ENCODE results near the gene NOM1.
A peak's percentile ranks its signal among the peaks of the same experiment; 100 is the strongest.
"Not testable (repeated sequence)": the region's sequence is repeated elsewhere in the genome, so short reads cannot be mapped to it uniquely, and the experiment has no call there.

Gene NOM1, protein sequence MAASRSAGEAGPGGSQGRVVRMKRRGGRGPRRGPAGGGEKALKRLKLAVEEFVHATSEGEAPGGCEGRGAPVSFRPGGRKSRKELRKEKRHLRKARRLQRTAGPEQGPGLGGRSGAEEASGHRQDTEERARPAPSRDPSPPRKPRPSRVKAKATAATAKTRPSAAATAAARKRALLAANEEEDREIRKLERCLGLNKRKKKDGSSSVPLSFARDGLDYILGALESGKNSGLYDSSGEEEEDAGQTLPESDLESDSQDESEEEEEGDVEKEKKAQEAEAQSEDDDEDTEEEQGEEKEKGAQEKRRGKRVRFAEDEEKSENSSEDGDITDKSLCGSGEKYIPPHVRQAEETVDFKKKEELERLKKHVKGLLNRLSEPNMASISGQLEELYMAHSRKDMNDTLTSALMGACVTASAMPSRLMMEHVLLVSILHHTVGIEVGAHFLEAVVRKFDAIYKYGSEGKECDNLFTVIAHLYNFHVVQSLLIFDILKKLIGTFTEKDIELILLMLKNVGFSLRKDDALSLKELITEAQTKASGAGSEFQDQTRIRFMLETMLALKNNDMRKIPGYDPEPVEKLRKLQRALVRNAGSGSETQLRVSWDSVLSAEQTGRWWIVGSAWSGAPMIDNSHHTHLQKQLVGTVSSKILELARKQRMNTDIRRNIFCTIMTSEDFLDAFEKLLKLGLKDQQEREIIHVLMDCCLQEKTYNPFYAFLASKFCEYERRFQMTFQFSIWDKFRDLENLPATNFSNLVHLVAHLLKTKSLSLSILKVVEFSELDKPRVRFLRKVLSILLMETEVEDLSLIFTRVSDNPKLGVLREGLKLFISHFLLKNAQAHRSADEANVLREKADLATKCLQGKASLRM

DNA sequence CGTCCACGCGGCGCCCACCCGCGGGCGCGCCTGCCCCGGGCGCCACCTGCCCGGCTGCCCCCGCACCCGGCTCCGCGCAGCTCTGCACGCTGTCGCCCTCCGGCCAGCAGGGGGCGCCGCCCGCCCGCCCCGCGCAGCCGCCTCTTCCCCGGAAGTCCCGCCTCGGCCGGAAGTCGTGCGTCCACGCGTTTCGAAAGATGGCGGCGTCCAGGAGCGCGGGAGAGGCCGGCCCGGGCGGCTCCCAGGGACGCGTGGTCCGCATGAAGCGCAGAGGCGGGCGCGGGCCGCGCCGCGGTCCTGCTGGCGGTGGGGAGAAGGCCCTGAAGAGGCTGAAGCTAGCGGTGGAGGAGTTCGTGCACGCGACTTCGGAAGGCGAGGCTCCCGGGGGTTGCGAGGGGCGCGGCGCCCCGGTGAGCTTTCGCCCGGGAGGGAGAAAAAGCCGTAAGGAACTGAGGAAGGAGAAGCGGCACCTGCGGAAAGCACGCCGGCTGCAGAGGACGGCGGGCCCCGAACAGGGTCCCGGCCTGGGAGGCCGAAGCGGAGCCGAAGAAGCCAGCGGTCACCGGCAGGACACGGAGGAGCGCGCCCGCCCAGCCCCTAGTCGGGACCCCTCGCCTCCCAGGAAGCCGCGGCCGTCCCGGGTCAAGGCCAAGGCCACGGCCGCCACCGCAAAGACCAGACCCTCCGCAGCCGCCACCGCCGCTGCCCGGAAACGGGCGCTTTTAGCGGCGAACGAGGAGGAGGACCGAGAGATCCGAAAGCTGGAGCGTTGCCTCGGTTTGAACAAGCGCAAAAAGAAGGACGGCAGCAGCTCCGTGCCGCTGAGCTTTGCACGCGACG is at the start of gene NOM1:
Gene NOM1 (plus strand): TSS at position 172 of the 840 bp plus-strand sequence. CDS start 26 bp downstream, at position 198.
- peak; percentile 76 to 93 (median 86) for DNase-seq

GRCh38 chr7:156900093-156900492 is 49.4 kb upstream of the NOM1 start:
- not testable (repeated sequence) for DNase-seq

DNA sequence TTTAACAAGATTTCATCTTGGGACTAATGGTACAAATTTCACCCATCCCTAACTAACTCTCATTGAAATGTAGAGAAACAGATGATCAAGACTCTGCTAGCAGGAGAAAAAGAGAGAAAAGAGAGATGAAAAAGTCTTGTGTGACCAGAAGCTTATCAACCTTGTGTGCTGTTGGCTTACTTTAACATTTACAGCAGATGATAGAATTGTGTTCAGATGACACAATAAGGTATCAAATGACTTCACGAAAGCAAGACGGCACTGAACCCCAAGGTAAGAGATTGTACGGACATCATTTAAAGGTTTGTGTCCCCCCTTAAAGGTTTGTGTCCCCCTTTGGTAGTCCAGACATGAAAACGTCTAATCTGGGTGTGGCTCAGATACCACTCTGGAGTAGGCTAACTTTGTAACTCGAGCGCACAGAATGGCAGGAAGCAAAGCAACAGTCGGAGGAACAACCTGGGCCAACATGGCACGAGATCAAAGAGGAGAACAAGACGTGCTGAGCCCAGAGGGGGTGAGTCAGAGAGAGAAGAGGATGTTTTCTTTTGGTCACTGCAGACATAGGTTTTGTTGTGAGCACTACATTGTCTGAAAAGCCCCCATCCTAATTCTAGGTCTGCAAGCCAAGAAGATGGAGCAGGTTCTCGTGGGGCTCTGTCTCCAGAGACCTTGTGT is 46.1 kb upstream of the NOM1 start:
- peak in 3 of 6 experiments; percentile 3 to 18 (median 4) for DNase-seq

GRCh38 chr7:156906200-156906649 is 43.3 kb upstream of the NOM1 start:
- DNase-seq = no peak

GRCh38 chr7:156907656-156908055 is 41.9 kb upstream of the NOM1 start:
- DNase-seq = no peak

- not testable (repeated sequence) for DNase-seq
Observed at GRCh38 chr7:156909574-156910252, 39.8 kb upstream of the NOM1 start.

DNA sequence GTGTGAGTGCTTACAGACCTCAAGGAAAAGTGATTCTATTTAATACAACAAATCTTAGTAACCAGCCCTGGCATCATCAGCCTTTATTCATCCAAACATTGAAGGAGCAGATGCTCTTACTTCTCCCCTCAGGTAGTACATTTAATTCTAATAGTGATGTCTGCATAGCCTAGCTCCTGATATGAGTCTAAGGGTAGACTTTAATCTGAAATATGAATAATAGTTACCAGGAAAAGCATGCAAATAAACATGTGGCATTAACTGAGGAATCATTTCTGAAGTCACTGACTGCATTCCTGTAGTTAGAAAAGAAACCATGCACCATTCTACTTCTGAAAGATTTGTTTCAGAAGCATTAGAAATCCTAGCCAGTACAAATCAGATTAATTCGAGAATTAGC is 30.9 kb upstream of the NOM1 start:
- no peak for DNase-seq

- no peak for DNase-seq
Observed at GRCh38 chr7:156919132-156919713, 30.3 kb upstream of the NOM1 start.

- DNase-seq = no peak
Observed at GRCh38 chr7:156920076-156920475, 29.4 kb upstream of the NOM1 start.

GRCh38 chr7:156920487-156921373 is 28.8 kb upstream of the NOM1 start:
- not testable (repeated sequence) for DNase-seq

- DNase-seq = not testable (repeated sequence)
Observed at GRCh38 chr7:156922304-156922703, 27.2 kb upstream of the NOM1 start.

DNA sequence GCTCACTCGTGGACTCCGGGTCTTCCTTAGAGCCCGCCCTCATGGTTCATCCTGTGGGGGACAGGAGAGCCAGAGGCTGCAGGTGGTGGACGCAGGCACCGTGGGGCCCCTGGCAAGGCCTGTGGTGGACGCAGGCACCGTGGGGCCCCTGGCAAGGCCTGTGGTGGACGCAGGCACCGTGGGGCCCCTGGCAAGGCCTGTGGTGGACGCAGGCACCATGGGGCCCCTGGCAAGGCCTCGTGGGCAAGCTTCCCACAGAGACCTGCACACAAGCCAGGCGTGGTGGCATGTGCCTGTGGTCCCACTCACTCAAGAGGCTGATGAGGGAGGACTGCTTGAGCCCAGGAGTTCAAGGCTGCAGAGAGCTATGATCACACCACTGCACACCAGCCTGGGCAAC is 23.7 kb upstream of the NOM1 start:
- DNase-seq = not testable (repeated sequence)

DNA sequence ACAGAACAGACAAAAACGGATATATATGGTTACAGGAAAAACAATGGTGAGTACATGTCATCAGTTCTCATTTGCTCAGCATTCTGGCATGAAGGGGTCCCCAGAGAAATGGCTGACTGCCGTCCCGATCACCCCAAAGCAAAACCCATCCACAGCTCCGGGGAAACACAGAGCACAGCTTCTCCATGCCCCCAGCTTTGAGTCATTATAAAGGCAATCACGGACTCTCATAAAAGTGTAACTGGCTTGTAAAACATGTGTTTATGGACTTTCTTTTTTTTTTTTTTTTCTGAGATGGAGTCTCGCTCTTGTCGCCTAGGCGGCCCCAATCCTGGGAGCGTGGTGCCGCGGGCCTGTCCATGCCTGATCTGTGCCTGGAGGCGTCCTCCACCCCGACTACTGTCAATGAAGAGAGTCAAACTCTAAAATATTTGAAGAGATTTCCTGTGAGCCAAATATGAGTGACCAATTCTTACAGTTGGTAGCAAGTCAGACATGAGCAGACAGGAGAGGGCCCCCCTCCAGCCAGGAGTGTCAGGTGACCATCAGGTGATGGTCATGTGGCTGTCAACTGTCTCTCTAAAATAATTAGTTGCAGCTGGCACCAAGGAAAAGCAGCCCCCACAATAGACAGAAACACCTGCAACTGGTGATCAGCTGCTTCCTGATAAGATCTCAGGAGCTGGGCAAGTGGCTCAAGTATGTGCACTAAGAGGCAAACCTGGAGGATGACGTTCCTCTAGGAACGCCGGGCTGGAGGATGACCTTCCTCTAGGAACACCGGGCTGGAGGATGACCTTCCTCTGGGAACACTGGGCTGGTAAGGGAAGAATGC is 21.7 kb upstream of the NOM1 start:
- DNase-seq = no peak

DNA sequence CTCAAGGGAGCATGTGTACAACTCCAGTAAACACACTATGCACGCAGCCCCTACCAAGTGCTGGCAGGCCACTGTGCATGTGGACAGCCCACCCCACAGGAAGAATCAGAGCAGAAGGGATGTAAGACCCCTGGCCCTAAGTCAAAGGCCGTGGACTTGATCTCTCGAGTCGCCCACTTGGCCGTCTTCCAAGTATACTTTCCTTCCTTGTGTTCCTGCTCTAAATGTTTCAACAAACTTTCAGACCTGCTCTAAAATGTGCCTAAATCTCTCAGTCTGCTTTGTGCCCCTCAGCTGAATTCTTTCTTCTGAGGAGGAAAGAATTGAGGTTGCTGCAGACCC is 21.1 kb upstream of the NOM1 start:
- no peak for DNase-seq

DNA sequence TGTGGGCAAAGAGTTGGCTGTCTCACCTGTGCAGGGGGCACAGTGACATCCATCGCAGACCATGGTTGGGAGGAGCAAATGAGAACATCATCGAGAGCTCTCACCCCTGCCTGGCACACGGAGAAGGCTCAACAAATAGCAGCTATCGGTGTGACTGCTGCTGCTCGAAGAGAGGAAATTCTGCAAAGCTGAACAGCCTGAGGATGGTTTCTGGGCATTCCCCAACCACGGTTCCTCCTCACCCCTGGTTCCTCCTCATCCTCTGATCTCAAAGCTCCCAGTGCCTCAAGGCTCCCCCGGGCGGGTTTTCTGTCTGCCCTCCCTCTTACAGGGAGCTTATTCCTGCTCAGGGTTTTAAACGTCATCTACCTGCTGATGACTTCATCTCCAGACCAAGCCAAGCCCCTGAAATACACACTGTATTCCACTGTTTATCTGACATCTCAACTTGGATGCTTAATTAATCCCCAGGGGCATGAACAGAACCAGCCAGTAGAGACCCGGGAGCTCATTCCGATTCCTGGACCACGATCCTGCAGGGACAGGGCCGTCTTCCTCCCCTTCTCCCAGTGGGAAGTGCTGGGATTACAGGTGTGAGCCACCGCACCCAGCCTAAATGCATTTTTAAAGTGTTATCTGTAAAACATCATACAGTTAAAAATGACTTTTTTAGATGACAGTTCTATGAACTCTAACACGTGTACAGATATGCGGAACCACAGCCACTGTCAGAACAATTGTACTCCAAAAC is 19.5 kb upstream of the NOM1 start:
- no peak for DNase-seq

- DNase-seq = no peak
Observed at GRCh38 chr7:156932006-156932405, 17.5 kb upstream of the NOM1 start.

DNA sequence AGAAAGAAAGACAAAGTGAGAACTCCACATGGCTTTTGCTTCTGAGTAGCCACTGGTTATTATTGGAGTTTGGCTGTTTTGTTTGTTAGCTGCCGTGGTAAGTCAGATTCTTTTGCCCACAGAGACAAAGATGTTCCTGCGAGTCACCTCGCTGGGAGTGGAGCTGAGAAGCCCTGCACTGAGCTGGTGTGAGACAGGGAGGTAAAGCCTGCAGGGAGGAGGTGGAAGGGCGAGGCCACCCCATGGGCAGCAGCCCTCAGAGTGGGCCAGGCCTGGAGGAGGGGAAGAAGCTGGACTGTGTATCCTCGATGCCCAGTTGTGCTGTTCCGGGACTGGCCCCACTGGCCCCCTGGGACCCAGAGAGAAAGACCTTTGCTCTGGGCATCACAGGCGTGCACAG is 14.3 kb upstream of the NOM1 start:
- DNase-seq = no peak

- not testable (repeated sequence) for DNase-seq
Observed at GRCh38 chr7:156936766-156937165, 12.7 kb upstream of the NOM1 start.
